Caco-2 (cell line): ENCODE measurements around the gene TMEM8B. TPM values are rescaled to one million over a fixed set of nuclear protein-coding genes. Genes with fewer than 3 reads are reported as not detected.

Experiments
- BruUV-seq: library from RNA; stranded (reverse); fragments of 400-500 nt; replicated peaks from 2 replicates; lab custom pipeline; 2021; lab: Mats Ljungman, UMichigan
- CTCF ChIA-PET: fragments of 300-600 bp; sonication (Branson Sonifier 250); formaldehyde crosslinking; loops from one replicate; lab custom pipeline; 2022; ENCODE audit warnings: antibody characterized with exemption; lab: Charles Lee
- POLR2A ChIA-PET: fragments of 300-600 bp; sonication (Branson Sonifier 250); formaldehyde crosslinking; loops from one replicate; lab custom pipeline; 2022; ENCODE audit warnings: antibody characterized with exemption; lab: Charles Lee
- DNase-seq, 2 experiments: peaks; one replicate each; pipeline versions ENCODE4 v3.0.0 to v3.0.0-alpha.2; 2020 to 2022
- H3K27me3 ChIP-seq: replicated peaks from 2 replicates; pipeline ENCODE4 v1.6.0; 2011; ENCODE audit warnings: low read length; ENCODE audit not compliant: control insufficient read depth, insufficient read depth
- H3K36me3 ChIP-seq: 2 replicates; pipeline ENCODE4 v1.5.1; 2011; ENCODE audit warnings: low read length; ENCODE audit not compliant: control insufficient read depth, insufficient read depth
- H3K4me1 ChIP-seq: fragments of 250-450 bp; sonication (Bioruptor Pico); 2 replicates; pipeline ENCODE4 v1.5.1; 2020; ENCODE audit warnings: mild to moderate bottlenecking
- H3K4me3 ChIP-seq: 2 replicates; pipeline ENCODE4 v1.5.1; 2011; ENCODE audit warnings: low read depth, mild to moderate bottlenecking, control low read depth, low read length
- H3K9me3 ChIP-seq: fragments of 250-450 bp; sonication (Bioruptor Pico); 2 replicates; pipeline ENCODE4 v1.5.1; 2020; ENCODE audit warnings: mild to moderate bottlenecking, moderate library complexity
- H3K27ac Mint-ChIP-seq: one replicate; pipeline ENCODE4 v1.8.0; 2022; ENCODE audit warnings: mixed read lengths; ENCODE audit not compliant: unreplicated experiment
- H3K27me3 Mint-ChIP-seq: one replicate; pipeline ENCODE4 v1.8.0; 2022; ENCODE audit warnings: mixed read lengths; ENCODE audit not compliant: insufficient read depth, unreplicated experiment
- H3K36me3 Mint-ChIP-seq: one replicate; pipeline ENCODE4 v1.8.0; 2022; ENCODE audit warnings: mild to moderate bottlenecking, mixed read lengths; ENCODE audit not compliant: insufficient read depth, unreplicated experiment
- H3K4me1 Mint-ChIP-seq: one replicate; pipeline ENCODE4 v1.8.0; 2022; ENCODE audit warnings: low read depth, mixed read lengths; ENCODE audit not compliant: unreplicated experiment
- H3K4me3 Mint-ChIP-seq: one replicate; pipeline ENCODE4 v1.8.0; 2022; ENCODE audit warnings: mild to moderate bottlenecking, moderate library complexity, mixed read lengths; ENCODE audit not compliant: unreplicated experiment
- H3K9me3 Mint-ChIP-seq: one replicate; pipeline ENCODE4 v1.8.0; 2022; ENCODE audit warnings: mixed read lengths; ENCODE audit not compliant: unreplicated experiment
- intact Hi-C: fragments of 100-400 bp; cut with micrococcal nuclease; formaldehyde crosslinking; loops from one replicate; pipeline ENCODE4 v1.10.0; 2022; ENCODE audit not compliant: unreplicated experiment
- total RNA-seq: library from RNA; stranded (reverse); gene quantifications from 2 replicates; pipeline ENCODE4 v1.2.3, GENCODE V29; 2022
- TF ChIP-seq, protein P1 (sequence below), 2 experiments: fragments of 200-600 bp in 1 of 2; IDR thresholded peaks; 1 replicate in 1 of 2; 2 replicates in 1 of 2; pipeline versions ENCODE4 v1.5.1 to v1.8.0; 2011 to 2022; ENCODE audit warnings: antibody characterized with exemption in 1 of 2, control low read depth in 1 of 2, inconsistent platforms in 1 of 2, low read depth in 1 of 2, low read length in 1 of 2, mild to moderate bottlenecking in 1 of 2, moderate library complexity in 1 of 2; ENCODE audit not compliant: insufficient read depth in 1 of 2, severe bottlenecking in 1 of 2, unreplicated experiment in 1 of 2

TMEM8B gene
- total RNA-seq, 1 experiment from 2014 or later: 4.9 TPM

DNA sequence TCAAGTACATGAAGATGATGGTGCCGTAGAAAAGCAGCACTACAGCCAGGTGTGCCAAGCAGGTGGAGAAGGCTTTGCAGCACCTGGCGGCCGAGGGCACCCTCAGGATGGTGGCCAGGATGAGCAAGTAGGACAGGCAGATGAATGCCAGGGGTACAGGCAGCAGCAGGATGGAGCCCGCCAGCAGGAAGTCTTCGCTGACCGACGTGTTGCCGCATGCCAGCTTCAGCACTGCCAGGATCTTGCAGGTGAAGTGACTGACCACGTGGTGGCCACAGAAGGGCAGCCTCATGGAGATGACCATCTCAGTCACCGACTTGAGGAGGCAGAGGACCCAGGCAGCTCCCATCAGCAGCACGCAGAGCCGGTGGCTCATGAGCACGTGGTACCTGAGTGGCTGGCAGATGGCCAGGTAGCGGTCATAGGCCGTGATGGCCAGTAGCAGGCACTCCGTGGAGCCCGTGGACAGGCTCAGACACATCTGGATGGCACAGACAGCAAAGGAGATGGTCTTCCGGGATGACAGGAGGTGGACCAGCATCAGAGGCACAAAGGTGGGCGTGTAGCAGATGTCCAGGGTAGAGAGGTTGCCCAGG lies 40.7 kb downstream of the TMEM8B start:
- no peaks in the 10 kb centered on the region for H3K9me3 Mint-ChIP-seq
- no TSS peak for BruUV-seq
- ChIA-PET CTCF (no interaction called here), POLR2A (no interaction called here)
- no peaks in the 10 kb centered on the region for H3K36me3 Mint-ChIP-seq
- intact Hi-C loops: no loop called here
- Histone ChIP-seq H3K36me3 (no peaks in the 10 kb centered on the region), H3K9me3 (no peaks in the 10 kb centered on the region), H3K4me1 (no peaks in the 10 kb centered on the region), H3K4me3 (no peak overlapping the region), H3K27me3 (no peaks in the 10 kb centered on the region)
- TF ChIP-seq, protein P1, sequence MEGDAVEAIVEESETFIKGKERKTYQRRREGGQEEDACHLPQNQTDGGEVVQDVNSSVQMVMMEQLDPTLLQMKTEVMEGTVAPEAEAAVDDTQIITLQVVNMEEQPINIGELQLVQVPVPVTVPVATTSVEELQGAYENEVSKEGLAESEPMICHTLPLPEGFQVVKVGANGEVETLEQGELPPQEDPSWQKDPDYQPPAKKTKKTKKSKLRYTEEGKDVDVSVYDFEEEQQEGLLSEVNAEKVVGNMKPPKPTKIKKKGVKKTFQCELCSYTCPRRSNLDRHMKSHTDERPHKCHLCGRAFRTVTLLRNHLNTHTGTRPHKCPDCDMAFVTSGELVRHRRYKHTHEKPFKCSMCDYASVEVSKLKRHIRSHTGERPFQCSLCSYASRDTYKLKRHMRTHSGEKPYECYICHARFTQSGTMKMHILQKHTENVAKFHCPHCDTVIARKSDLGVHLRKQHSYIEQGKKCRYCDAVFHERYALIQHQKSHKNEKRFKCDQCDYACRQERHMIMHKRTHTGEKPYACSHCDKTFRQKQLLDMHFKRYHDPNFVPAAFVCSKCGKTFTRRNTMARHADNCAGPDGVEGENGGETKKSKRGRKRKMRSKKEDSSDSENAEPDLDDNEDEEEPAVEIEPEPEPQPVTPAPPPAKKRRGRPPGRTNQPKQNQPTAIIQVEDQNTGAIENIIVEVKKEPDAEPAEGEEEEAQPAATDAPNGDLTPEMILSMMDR (IDR thresholded peaks at IDR 0.05; ENCODE audit: insufficient read depth in 1 of 2, low read depth in 1 of 2, low read length in 1 of 2, severe bottlenecking in 1 of 2, unreplicated experiment in 1 of 2): no peak
- no peaks in the 10 kb centered on the region for H3K27me3 Mint-ChIP-seq
- H3K4me3 Mint-ChIP-seq: no peak overlapping the region
- DNase-seq: no peak
- no peaks in the 10 kb centered on the region for H3K4me1 Mint-ChIP-seq
- no peak overlapping the region for H3K27ac Mint-ChIP-seq

DNA sequence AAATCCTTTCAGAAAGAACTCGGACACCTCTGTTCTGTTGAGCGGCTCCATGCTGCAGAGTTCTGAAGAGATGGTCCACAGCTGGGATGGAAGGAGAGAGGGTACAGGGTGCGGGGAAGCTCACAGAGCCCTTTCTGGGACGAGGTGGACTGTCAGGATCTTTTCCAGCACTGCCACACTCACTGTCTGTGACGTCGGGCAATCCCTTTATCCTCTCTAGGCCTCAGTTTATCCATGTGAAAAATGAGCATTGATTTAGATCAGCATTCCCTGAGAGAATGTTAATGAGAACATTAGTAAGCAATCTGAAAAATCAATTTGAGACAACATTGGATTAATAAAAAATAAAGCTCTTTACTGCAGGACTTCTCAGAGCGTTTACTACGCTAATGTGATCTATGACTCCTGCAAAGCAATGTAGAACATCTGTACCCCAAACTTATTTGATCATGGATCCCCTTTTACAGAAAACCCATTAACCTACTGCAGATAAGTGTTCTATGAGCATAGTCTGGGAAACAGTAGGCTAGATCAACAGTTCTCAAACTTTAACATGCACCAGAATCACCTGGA lies 41.4 kb downstream of the TMEM8B start, which contains the start of gene OR13J1:
Gene OR13J1, minus strand, starts transcription at position 51 of the 573 bp plus-strand sequence. Its CDS starts 0 bp downstream, at position 51.
- peaks cover 1% of the 10 kb centered on the region for H3K27me3 Mint-ChIP-seq
- H3K36me3 Mint-ChIP-seq: no peaks in the 10 kb centered on the region
- ChIA-PET CTCF (interaction anchor here (1.5 kb wide), 1 partner anchor 12 kb away, joined by 3 read pairs; no protein-coding TSS in a partner anchor), POLR2A (no interaction called here)
- intact Hi-C loops: no loop called here
- H3K27ac Mint-ChIP-seq: no peak within 1 kb of the TSS
- no peaks in the 10 kb centered on the region for H3K4me1 Mint-ChIP-seq
- Histone ChIP-seq H3K36me3 (no peaks in the 10 kb centered on the region), H3K27me3 (no peaks in the 10 kb centered on the region), H3K9me3 (no peaks in the 10 kb centered on the region), H3K4me3 (no peak within 1 kb of the TSS), H3K4me1 (no peaks in the 10 kb centered on the region)
- no TSS peak for BruUV-seq
- no peak for DNase-seq
- no peaks in the 10 kb centered on the region for H3K9me3 Mint-ChIP-seq
- TF ChIP-seq, protein P1 (IDR thresholded peaks at IDR 0.05; ENCODE audit: insufficient read depth in 1 of 2, low read depth in 1 of 2, low read length in 1 of 2, severe bottlenecking in 1 of 2, unreplicated experiment in 1 of 2): no peak
- H3K4me3 Mint-ChIP-seq: no peak within 1 kb of the TSS

DNA sequence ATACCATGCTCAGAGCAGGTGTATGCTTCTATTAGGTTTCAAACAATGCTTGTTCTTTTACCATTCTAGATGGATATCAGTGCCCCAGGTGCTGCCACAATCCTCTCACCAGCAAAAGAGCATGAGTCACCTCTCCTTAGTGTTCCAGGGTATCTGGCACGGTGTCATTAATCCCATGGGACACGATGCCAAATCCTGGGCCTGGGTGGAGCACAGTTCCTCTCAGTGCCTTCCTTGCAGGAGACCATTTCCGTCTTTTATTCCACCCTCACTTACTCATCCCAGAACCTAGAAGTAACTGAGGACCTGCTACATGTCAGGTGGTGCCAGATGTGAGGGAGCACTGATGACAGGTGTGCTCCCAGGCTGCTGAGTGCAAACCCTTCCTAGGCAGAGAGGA lies 42.5 kb downstream of the TMEM8B start:
- Histone ChIP-seq H3K36me3 (no peaks in the 10 kb centered on the region), H3K27me3 (no peaks in the 10 kb centered on the region), H3K9me3 (0 out of 2 replicates have a peak, but pooled peaks cover 2% of the 10 kb centered on the region), H3K4me3 (no peak overlapping the region), H3K4me1 (no peaks in the 10 kb centered on the region)
- intact Hi-C loops: no loop called here
- no peaks in the 10 kb centered on the region for H3K9me3 Mint-ChIP-seq
- ChIA-PET POLR2A (no interaction called here), CTCF (interaction anchor here (1.5 kb wide), 1 partner anchor 11 kb away, joined by 3 read pairs; no protein-coding TSS in a partner anchor)
- no TSS peak for BruUV-seq
- TF ChIP-seq, protein P1 (IDR thresholded peaks at IDR 0.05; ENCODE audit: insufficient read depth in 1 of 2, low read depth in 1 of 2, low read length in 1 of 2, severe bottlenecking in 1 of 2, unreplicated experiment in 1 of 2): no peak
- no peak overlapping the region for H3K27ac Mint-ChIP-seq
- H3K4me3 Mint-ChIP-seq: no peak overlapping the region
- H3K27me3 Mint-ChIP-seq: peaks cover 5% of the 10 kb centered on the region
- H3K4me1 Mint-ChIP-seq: no peaks in the 10 kb centered on the region
- H3K36me3 Mint-ChIP-seq: no peaks in the 10 kb centered on the region
- DNase-seq: no peak
